Progenitor cell of endocrine pancreas (in vitro differentiated cells): Measurements from ENCODE around the gene GNG8. TPM values are rescaled to one million over a fixed set of nuclear protein-coding genes. Genes with fewer than 3 reads are reported as not detected.

ENCODE experiments used
- DNase-seq: peaks from one replicate; pipeline ENCODE4 v3.0.0; 2021; ENCODE audit warnings: low spot score; ENCODE audit not compliant: unreplicated experiment
- H3K27ac Mint-ChIP-seq: 2 replicates; pipeline ENCODE4 v1.8.0; 2021; ENCODE audit warnings: mild to moderate bottlenecking, moderate library complexity, mixed read lengths
- H3K27me3 Mint-ChIP-seq: 2 replicates; pipeline ENCODE4 v1.8.0; 2021; ENCODE audit warnings: mixed read lengths
- H3K36me3 Mint-ChIP-seq: 2 replicates; pipeline ENCODE4 v1.8.0; 2022; ENCODE audit warnings: mixed read lengths; ENCODE audit not compliant: insufficient read depth
- H3K4me1 Mint-ChIP-seq: 2 replicates; pipeline ENCODE4 v1.8.0; 2021; ENCODE audit warnings: low read depth, mixed read lengths
- H3K4me3 Mint-ChIP-seq: 2 replicates; pipeline ENCODE4 v1.8.0; 2021; ENCODE audit warnings: low read depth, mild to moderate bottlenecking, moderate library complexity, mixed read lengths
- H3K9me3 Mint-ChIP-seq: 2 replicates; pipeline ENCODE4 v1.8.0; 2021; ENCODE audit warnings: low read depth, mixed read lengths
- total RNA-seq: library from RNA; stranded (reverse); gene quantifications from 2 replicates; pipeline ENCODE4 v1.2.1, GENCODE V29; 2021
- TF ChIP-seq, protein P1 (sequence below): fragments of 200-600 bp; sonication (generic); IDR thresholded peaks from one replicate; pipeline ENCODE4 v1.5.0; 2021; ENCODE audit warnings: antibody characterized with exemption, mild to moderate bottlenecking; ENCODE audit not compliant: unreplicated experiment

GNG8 gene
- total RNA-seq, 1 donor from 2014 or later = not detected

- no peak for DNase-seq
- TF ChIP-seq, protein P1, sequence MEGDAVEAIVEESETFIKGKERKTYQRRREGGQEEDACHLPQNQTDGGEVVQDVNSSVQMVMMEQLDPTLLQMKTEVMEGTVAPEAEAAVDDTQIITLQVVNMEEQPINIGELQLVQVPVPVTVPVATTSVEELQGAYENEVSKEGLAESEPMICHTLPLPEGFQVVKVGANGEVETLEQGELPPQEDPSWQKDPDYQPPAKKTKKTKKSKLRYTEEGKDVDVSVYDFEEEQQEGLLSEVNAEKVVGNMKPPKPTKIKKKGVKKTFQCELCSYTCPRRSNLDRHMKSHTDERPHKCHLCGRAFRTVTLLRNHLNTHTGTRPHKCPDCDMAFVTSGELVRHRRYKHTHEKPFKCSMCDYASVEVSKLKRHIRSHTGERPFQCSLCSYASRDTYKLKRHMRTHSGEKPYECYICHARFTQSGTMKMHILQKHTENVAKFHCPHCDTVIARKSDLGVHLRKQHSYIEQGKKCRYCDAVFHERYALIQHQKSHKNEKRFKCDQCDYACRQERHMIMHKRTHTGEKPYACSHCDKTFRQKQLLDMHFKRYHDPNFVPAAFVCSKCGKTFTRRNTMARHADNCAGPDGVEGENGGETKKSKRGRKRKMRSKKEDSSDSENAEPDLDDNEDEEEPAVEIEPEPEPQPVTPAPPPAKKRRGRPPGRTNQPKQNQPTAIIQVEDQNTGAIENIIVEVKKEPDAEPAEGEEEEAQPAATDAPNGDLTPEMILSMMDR = no peak
- Mint-ChIP-seq H3K9me3 (peaks cover 6% of the 10 kb centered on the region), H3K27ac (no peak overlapping the region), H3K4me1 (no peaks in the 10 kb centered on the region), H3K27me3 (peaks cover 63% of the 10 kb centered on the region), H3K36me3 (peaks cover 10% of the 10 kb centered on the region), H3K4me3 (no peak overlapping the region)
Measured at GRCh38 chr19:46648961-46649960, 13.3 kb upstream of the GNG8 start.

DNA sequence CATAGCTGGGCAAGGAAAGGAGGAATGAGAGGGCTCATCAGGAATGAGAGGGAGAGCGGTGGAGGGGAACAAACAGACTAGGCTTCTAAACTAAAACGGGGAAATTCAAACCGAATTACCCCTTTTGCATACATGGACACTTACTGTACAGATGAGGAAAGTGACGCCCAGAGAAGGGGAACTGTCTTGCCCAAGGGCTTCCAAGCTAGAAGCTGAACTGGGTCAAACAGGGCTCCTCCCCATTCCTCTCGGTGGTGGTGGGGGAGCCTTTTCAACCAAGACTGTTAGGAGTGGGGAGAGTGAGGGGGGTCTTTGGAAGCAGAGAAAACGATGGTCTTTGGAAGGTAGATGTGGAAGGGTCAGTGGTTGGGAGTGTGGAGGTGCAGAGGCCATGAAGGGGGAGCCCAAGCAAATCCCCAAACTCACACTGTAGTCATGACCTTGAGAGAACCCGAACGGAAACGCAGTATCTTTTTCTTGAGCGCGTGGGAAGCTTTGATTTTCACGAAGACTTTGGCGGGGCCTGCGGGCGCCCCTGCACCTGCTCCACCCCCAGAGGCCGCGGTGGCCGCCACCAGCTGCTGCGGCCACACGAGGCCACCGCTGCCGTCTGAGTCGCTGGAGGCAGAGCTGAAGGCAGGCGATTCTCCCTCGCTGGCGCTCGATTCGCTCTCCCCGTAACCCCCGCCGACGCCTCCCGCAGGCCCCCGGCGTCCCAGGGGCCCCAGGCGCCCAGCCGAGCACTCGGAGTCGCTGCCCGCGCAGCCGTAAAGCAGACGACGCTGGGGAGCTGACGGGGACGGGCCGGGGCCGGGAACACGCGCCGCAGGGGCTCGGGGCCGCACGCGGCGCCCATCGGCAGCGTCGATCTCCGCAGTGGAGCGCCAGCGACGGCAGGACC is 12.3 kb upstream of the GNG8 start:
- Mint-ChIP-seq H3K9me3 (peaks cover 6% of the 10 kb centered on the region), H3K4me1 (no peaks in the 10 kb centered on the region), H3K4me3 (no peak overlapping the region), H3K27me3 (peaks cover 59% of the 10 kb centered on the region), H3K27ac (peak overlapping the region; percentile 67), H3K36me3 (peaks cover 10% of the 10 kb centered on the region)
- no peak for DNase-seq
- TF ChIP-seq, protein P1 = no peak

GRCh38 chr19:46646402-46646801 is 10.4 kb upstream of the GNG8 start:
- Mint-ChIP-seq H3K27me3 (peaks cover 63% of the 10 kb centered on the region), H3K9me3 (peaks cover 6% of the 10 kb centered on the region), H3K36me3 (peaks cover 10% of the 10 kb centered on the region), H3K27ac (no peak overlapping the region), H3K4me1 (no peaks in the 10 kb centered on the region), H3K4me3 (no peak overlapping the region)
- no peak for DNase-seq
- TF ChIP-seq, protein P1 = no peak

DNA sequence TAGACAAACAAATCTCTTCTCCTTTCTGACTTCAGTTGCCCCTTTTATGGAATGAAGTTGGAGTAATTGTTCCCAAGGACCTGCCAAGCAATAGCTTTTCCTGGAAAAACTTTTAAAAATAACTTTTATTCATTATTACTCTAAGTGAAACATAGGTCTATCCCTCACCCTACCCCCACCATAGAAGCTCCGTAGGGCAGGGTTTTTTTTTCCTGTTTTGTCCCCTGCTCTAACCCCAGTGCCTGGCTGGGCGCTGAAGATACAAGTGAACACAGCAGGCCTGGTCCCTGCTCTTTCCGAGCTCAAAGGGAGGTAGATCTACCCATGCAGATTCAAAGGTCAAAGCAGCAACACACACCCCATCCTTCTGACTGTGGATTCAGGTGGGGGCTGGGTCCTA is 8.7 kb upstream of the GNG8 start:
- peaks cover 6% of the 10 kb centered on the region for H3K9me3 Mint-ChIP-seq
- H3K27me3 Mint-ChIP-seq = peaks cover 63% of the 10 kb centered on the region
- no peak overlapping the region for H3K4me3 Mint-ChIP-seq
- no peak for DNase-seq
- H3K4me1 Mint-ChIP-seq = no peaks in the 10 kb centered on the region
- TF ChIP-seq, protein P1 = no peak
- peaks cover 6% of the 10 kb centered on the region for H3K36me3 Mint-ChIP-seq
- no peak overlapping the region for H3K27ac Mint-ChIP-seq

- Mint-ChIP-seq H3K27me3 (peaks cover 42% of the 10 kb centered on the region), H3K27ac (no peak overlapping the region), H3K9me3 (no peaks in the 10 kb centered on the region), H3K4me1 (no peaks in the 10 kb centered on the region), H3K36me3 (no peaks in the 10 kb centered on the region), H3K4me3 (no peak overlapping the region)
- TF ChIP-seq, protein P1 = no peak
- no peak for DNase-seq
Measured at GRCh38 chr19:46640656-46641055, 4.7 kb upstream of the GNG8 start.
